CD4-positive, alpha-beta T cell (primary cell): Measurements from ENCODE around the gene PPP2R3A. TPM values are rescaled to one million over a fixed set of nuclear protein-coding genes. Genes with fewer than 3 reads are reported as not detected.

Source experiments
- ATAC-seq: fragments of 200-7000 bp; cut with Tn5 transposase; one replicate; pipeline ENCODE4 v1.10.0; 2022; ENCODE audit warnings: mild to moderate bottlenecking; ENCODE audit not compliant: poor library complexity
- CTCF ChIA-PET: fragments of 350-600 bp; sonication (Branson Sonifier 250); formaldehyde crosslinking; loops from one replicate; lab custom pipeline; 2021; ENCODE audit warnings: antibody characterized with exemption, inconsistent platforms; lab: Charles Lee
- POLR2A ChIA-PET: fragments of 350-600 bp; sonication (Branson Sonifier 250); formaldehyde crosslinking; loops from one replicate; lab custom pipeline; 2021; ENCODE audit warnings: antibody characterized with exemption, inconsistent platforms; lab: Charles Lee
- DNase-seq, 14 experiments: peaks; one replicate each; pipeline ENCODE4 v3.0.0-alpha.2; 2013 to 2020; ENCODE audit warnings: mixed read lengths in 2 of 14
- H3K27ac ChIP-seq, 2 donors: one replicate each; pipeline versions ENCODE4 v1.5.1 to v1.7.0; 2013; ENCODE audit warnings: low read length in 2 of 2, low read depth in 1 of 2, mild to moderate bottlenecking in 1 of 2
- H3K27me3 ChIP-seq, 2 experiments: 1 replicate in 1 of 2; 2 replicates in 1 of 2; pipeline versions ENCODE4 v1.6.1 to v1.7.0; 2013; ENCODE audit warnings: low read length in 2 of 2, control low read depth in 1 of 2, mild to moderate bottlenecking in 1 of 2, moderate library complexity in 1 of 2; ENCODE audit not compliant: insufficient read depth in 2 of 2, control insufficient read depth in 1 of 2
- H3K36me3 ChIP-seq: one replicate; pipeline ENCODE4 v1.6.1; 2013; ENCODE audit warnings: low read length, control low read depth; ENCODE audit not compliant: insufficient read depth
- H3K4me1 ChIP-seq: one replicate; pipeline ENCODE4 v1.6.1; 2013; ENCODE audit warnings: low read length, control low read depth; ENCODE audit not compliant: insufficient read depth
- H3K4me3 ChIP-seq: one replicate; pipeline ENCODE4 v1.5.1; 2013; ENCODE audit warnings: mild to moderate bottlenecking, low read length, moderate library complexity
- H3K9me3 ChIP-seq, 2 experiments: 1 replicate in 1 of 2; 2 replicates in 1 of 2; pipeline versions ENCODE4 v1.6.1 to v1.7.0; 2013; ENCODE audit warnings: low read length in 2 of 2, mild to moderate bottlenecking in 2 of 2, control low read depth in 1 of 2, moderate library complexity in 1 of 2; ENCODE audit not compliant: control insufficient read depth in 1 of 2, insufficient read depth in 1 of 2
- H3K27ac Mint-ChIP-seq: one replicate; pipeline ENCODE4 v1.8.0; 2020; ENCODE audit warnings: mixed read lengths
- H3K27me3 Mint-ChIP-seq: one replicate; pipeline ENCODE4 v1.8.0; 2021; ENCODE audit warnings: mixed read lengths
- H3K36me3 Mint-ChIP-seq: one replicate; pipeline ENCODE4 v1.8.0; 2021; ENCODE audit warnings: low read depth, mixed read lengths
- H3K4me1 Mint-ChIP-seq: one replicate; pipeline ENCODE4 v1.8.0; 2021; ENCODE audit warnings: low read depth, mixed read lengths
- H3K4me3 Mint-ChIP-seq: one replicate; pipeline ENCODE4 v1.8.0; 2020; ENCODE audit warnings: mild to moderate bottlenecking, mixed read lengths
- H3K9me3 Mint-ChIP-seq: one replicate; pipeline ENCODE4 v1.8.0; 2020; ENCODE audit warnings: mixed read lengths
- CTCF ChIP-seq: fragments of 200-600 bp; IDR thresholded peaks from one replicate; pipeline ENCODE4 v1.8.0; 2022; ENCODE audit warnings: antibody characterized with exemption, mild to moderate bottlenecking
- intact Hi-C, 2 experiments: fragments of 100-400 bp; cut with DNase I in 1 of 2; cut with micrococcal nuclease in 1 of 2; formaldehyde crosslinking; loops; one replicate each; pipeline versions ENCODE4 v1.15.1 to v1.9.0; 2023 to 2025; cut with DNase I, micrococcal nuclease
- total RNA-seq, 174 experiments: library from RNA in 2 of 174; stranded (reverse) in 2 of 174; gene quantifications; one replicate each; pipeline ENCODE4 v1.2.3 and lab custom pipeline; 2021 to 2026

PPP2R3A gene
- total RNA-seq, 2 experiments from 2014 or later: 0.14 to 0.31 TPM

GRCh38 chr3:136050250-136050649 is 84.7 kb downstream of the PPP2R3A start:
- Mint-ChIP-seq H3K27me3 (peaks cover 14% of the 10 kb centered on the region), H3K27ac (no peak overlapping the region), H3K4me1 (no peaks in the 10 kb centered on the region), H3K36me3 (no peaks in the 10 kb centered on the region), H3K9me3 (no peaks in the 10 kb centered on the region), H3K4me3 (no peak overlapping the region)
- ChIA-PET CTCF (no interaction called here), POLR2A (no interaction called here)
- Histone ChIP-seq H3K27me3 (peaks cover 0 to 3% of the 10 kb centered on the region in 2 experiments), H3K4me3 (no peak overlapping the region), H3K9me3 (no peaks in the 10 kb centered on the region), H3K4me1 (no peaks in the 10 kb centered on the region), H3K36me3 (no peaks in the 10 kb centered on the region), H3K27ac (no peak overlapping the region)
- DNase-seq: no peak
- no peak for TF ChIP-seq CTCF
- ATAC-seq: no peak
- intact Hi-C loops: no loop called here

- CTCF ChIA-PET: no interaction called here
- ATAC-seq: no peak
- no peaks in the 10 kb centered on the region for H3K36me3 Mint-ChIP-seq
Measured at GRCh38 chr3:136055491-136055890, 90.0 kb downstream of the PPP2R3A start.

GRCh38 chr3:136067211-136067610 is 101.7 kb downstream of the PPP2R3A start:
- Histone ChIP-seq H3K27me3 (no peaks in the 10 kb centered on the region), H3K36me3 (no peaks in the 10 kb centered on the region), H3K4me3 (no peak overlapping the region), H3K4me1 (no peaks in the 10 kb centered on the region), H3K27ac (no peak overlapping the region), H3K9me3 (no peaks in the 10 kb centered on the region)
- H3K36me3 Mint-ChIP-seq: no peaks in the 10 kb centered on the region
- ChIA-PET POLR2A (no interaction called here), CTCF (no interaction called here)
- H3K4me1 Mint-ChIP-seq: no peaks in the 10 kb centered on the region
- H3K4me3 Mint-ChIP-seq: no peak overlapping the region
- DNase-seq: no peak
- H3K27ac Mint-ChIP-seq: no peak overlapping the region
- intact Hi-C loops: no loop called here
- ATAC-seq: no peak
- H3K9me3 Mint-ChIP-seq: no peaks in the 10 kb centered on the region
- no peaks in the 10 kb centered on the region for H3K27me3 Mint-ChIP-seq
- TF ChIP-seq CTCF: no peak

More at GRCh38 chr3:136055491-136055890, 90.0 kb downstream of the PPP2R3A start:
- no peaks in the 10 kb centered on the region for H3K9me3 ChIP-seq
- no peak overlapping the region for H3K27ac Mint-ChIP-seq
- intact Hi-C loops: no loop called here
- no peak for DNase-seq
- POLR2A ChIA-PET: no interaction called here
- H3K4me3 Mint-ChIP-seq: no peak overlapping the region
- H3K4me3 ChIP-seq: no peak overlapping the region
- H3K36me3 ChIP-seq: no peaks in the 10 kb centered on the region
- peaks cover 27% of the 10 kb centered on the region for H3K27me3 Mint-ChIP-seq
- H3K9me3 Mint-ChIP-seq: no peaks in the 10 kb centered on the region
- H3K4me1 Mint-ChIP-seq: no peaks in the 10 kb centered on the region
- no peak for TF ChIP-seq CTCF
- no peak overlapping the region for H3K27ac ChIP-seq
- peaks cover 0 to 10% of the 10 kb centered on the region in 2 experiments for H3K27me3 ChIP-seq
- H3K4me1 ChIP-seq: no peaks in the 10 kb centered on the region
